DOHH2 (cell line): Measurements from ENCODE around the gene ABCA1.
A peak's percentile ranks its signal among the peaks of the same experiment; 100 is the strongest.

ENCODE experiments used
- H3F3A ChIP-seq: fragments of 200-600 bp; sonication (generic), shearing (Covaris generic); 2 replicates; pipeline ENCODE4 v1.6.0; 2016; ENCODE audit warnings: antibody characterized with exemption, mild to moderate bottlenecking; ENCODE audit not compliant: control insufficient read depth, insufficient read depth
- H3K27ac ChIP-seq: fragments of 200-600 bp; sonication (generic); 2 replicates; pipeline ENCODE4 v1.5.1; 2014; ENCODE audit warnings: low read depth, mild to moderate bottlenecking, low read length, moderate library complexity
- H3K27me3 ChIP-seq: fragments of 200-600 bp; sonication (generic); 2 replicates; pipeline ENCODE4 v1.6.1; 2014; ENCODE audit warnings: mild to moderate bottlenecking, low read length, mixed read lengths; ENCODE audit not compliant: control insufficient read depth
- H3K36me3 ChIP-seq: fragments of 200-600 bp; sonication (generic); 2 replicates; pipeline ENCODE4 v1.6.1; 2014; ENCODE audit warnings: mild to moderate bottlenecking, low read length, moderate library complexity, mixed read lengths; ENCODE audit not compliant: control insufficient read depth
- H3K4me1 ChIP-seq: fragments of 200-600 bp; sonication (generic); 2 replicates; pipeline ENCODE4 v1.6.1; 2014; ENCODE audit warnings: mild to moderate bottlenecking, low read length, mixed read lengths; ENCODE audit not compliant: control insufficient read depth
- H3K4me2 ChIP-seq: fragments of 200-600 bp; sonication (generic); 2 replicates; pipeline ENCODE4 v1.6.0; 2014; ENCODE audit warnings: mild to moderate bottlenecking, low read length, moderate library complexity
- H3K4me3 ChIP-seq: fragments of 200-600 bp; sonication (generic); 2 replicates; pipeline ENCODE4 v1.5.1; 2014; ENCODE audit warnings: mild to moderate bottlenecking, low read length, mixed read lengths
- H3K79me2 ChIP-seq: fragments of 200-600 bp; sonication (generic); 2 replicates; pipeline ENCODE4 v1.6.1; 2014; ENCODE audit warnings: mild to moderate bottlenecking, low read length, mixed read lengths; ENCODE audit not compliant: control insufficient read depth
- H3K9me2 ChIP-seq: fragments of 200-600 bp; sonication (generic); replicated peaks from 2 replicates; pipeline ENCODE4 v1.6.1; 2014; ENCODE audit warnings: mild to moderate bottlenecking, low read length, mixed read lengths; ENCODE audit not compliant: control insufficient read depth
- H3K9me3 ChIP-seq: fragments of 200-600 bp; sonication (generic); 2 replicates; pipeline ENCODE4 v1.6.1; 2014; ENCODE audit warnings: antibody characterized with exemption, low read length, mixed read lengths; ENCODE audit not compliant: control insufficient read depth, insufficient read depth
- H4K20me1 ChIP-seq: fragments of 200-600 bp; sonication (generic); 2 replicates; pipeline ENCODE4 v1.6.0; 2014; ENCODE audit warnings: low read depth, mild to moderate bottlenecking, antibody characterized with exemption, low read length, moderate library complexity; ENCODE audit not compliant: control insufficient read depth, insufficient read depth
- CTCF ChIP-seq: fragments of 200-600 bp; sonication (generic); IDR thresholded peaks from one replicate; pipeline ENCODE4 v1.5.1; 2014; ENCODE audit warnings: antibody characterized with exemption, mild to moderate bottlenecking, low read depth, low read length; ENCODE audit not compliant: poor library complexity, severe bottlenecking
- EZH2phosphoT487 ChIP-seq: fragments of 200-600 bp; sonication (generic); IDR thresholded peaks from 2 replicates; pipeline ENCODE4 v1.6.1; 2017; ENCODE audit warnings: borderline replicate concordance, mild to moderate bottlenecking, antibody characterized with exemption, low read length, moderate library complexity, mixed read lengths

The ABCA1 gene

GRCh38 chr9:104970271-104970987 is 42.5 kb upstream of the ABCA1 start:
- TF ChIP-seq EZH2phosphoT487 (no peak), CTCF (no peak)
- H3K4me1 ChIP-seq: peaks cover 13% of the 10 kb centered on the region; the same call in 1 of the 2 replicates

GRCh38 chr9:104969116-104969515 is 41.2 kb upstream of the ABCA1 start:
- Histone ChIP-seq H3K27ac (no peak overlapping the region), H3K79me2 (no peaks in the 10 kb centered on the region), H3K4me3 (no peak overlapping the region), H3K9me2 (no peaks in the 10 kb centered on the region), H3K27me3 (peaks cover 7% of the 10 kb centered on the region; the same call in 1 of the 2 replicates), H3K4me1 (peaks cover 10% of the 10 kb centered on the region; the same call in 1 of the 2 replicates), H3K36me3 (no peaks in the 10 kb centered on the region), H4K20me1 (no peaks in the 10 kb centered on the region), H3F3A (no peaks in the 10 kb centered on the region), H3K4me2 (no peak overlapping the region), H3K9me3 (no peaks in the 10 kb centered on the region)
- no peak for TF ChIP-seq CTCF
- no peak for TF ChIP-seq EZH2phosphoT487

More at GRCh38 chr9:104970271-104970987, 42.5 kb upstream of the ABCA1 start:
- Histone ChIP-seq H3K79me2 (no peaks in the 10 kb centered on the region), H3K4me3 (no peak overlapping the region), H3K27ac (no peak overlapping the region), H3K9me2 (no peaks in the 10 kb centered on the region), H3K36me3 (no peaks in the 10 kb centered on the region), H3F3A (no peaks in the 10 kb centered on the region), H3K4me2 (no peak overlapping the region), H3K27me3 (peaks cover 7% of the 10 kb centered on the region; the same call in 1 of the 2 replicates), H3K9me3 (no peaks in the 10 kb centered on the region), H4K20me1 (no peaks in the 10 kb centered on the region)

- Histone ChIP-seq H3K27ac (no peak overlapping the region), H3K4me3 (peak overlapping the region; percentile 76), H3F3A (no peaks in the 10 kb centered on the region), H3K4me2 (peak overlapping the region; percentile 63), H3K79me2 (no peaks in the 10 kb centered on the region), H3K4me1 (peaks cover 9% of the 10 kb centered on the region; the same call in 1 of the 2 replicates), H4K20me1 (no peaks in the 10 kb centered on the region), H3K9me3 (no peaks in the 10 kb centered on the region), H3K36me3 (no peaks in the 10 kb centered on the region), H3K27me3 (peaks cover 7% of the 10 kb centered on the region; the same call in 1 of the 2 replicates), H3K9me2 (no peaks in the 10 kb centered on the region)
- TF ChIP-seq EZH2phosphoT487 (no peak), CTCF (no peak)
Observed at GRCh38 chr9:104968025-104968982, 40.3 kb upstream of the ABCA1 start.
